GM12878 (cell line): ENCODE measurements around the gene HSF5. TPM values are rescaled to one million over a fixed set of nuclear protein-coding genes. Genes with fewer than 3 reads are reported as not detected.

ENCODE experiments used
- ATAC-seq: fragments of 200-7000 bp; cut with Tn5 transposase; 3 replicates; pipeline ENCODE4 v1.9.1; 2020; ENCODE audit warnings: mild to moderate bottlenecking, moderate library complexity
- BruUV-seq: library from RNA; stranded (reverse); fragments of 400-500 nt; replicated peaks from 2 replicates; lab custom pipeline; 2021; lab: Mats Ljungman, UMichigan
- CTCF ChIA-PET: fragments of 300-600 bp; sonication (Branson Sonifier 250); formaldehyde crosslinking; extraction: SDS; loops from one replicate; lab custom pipeline; 2021; ENCODE audit warnings: inconsistent platforms; lab: Yijun Ruan, JAX
- POLR2A ChIA-PET: fragments of 350-600 bp; formaldehyde crosslinking; extraction: SDS; loops from one replicate; lab custom pipeline; 2021; ENCODE audit warnings: inconsistent platforms; lab: Charles Lee
- RAD21 ChIA-PET: fragments of 300-600 bp; sonication (Branson Sonifier 250); formaldehyde crosslinking; loops from one replicate; lab custom pipeline; 2023; ENCODE audit warnings: antibody characterized with exemption; ENCODE audit not compliant: unreplicated experiment; lab: Charles Lee
- SMC1A ChIA-PET: fragments of 300-600 bp; sonication (Branson Sonifier 250); formaldehyde crosslinking; loops from one replicate; lab custom pipeline; 2023; ENCODE audit not compliant: unreplicated experiment, uncharacterized antibody; lab: Charles Lee
- DNase-seq: peaks from one replicate; pipeline ENCODE4 v3.0.0-alpha.2; 2011; ENCODE audit warnings: low read depth, low spot score
- FAIRE-seq: peaks from 3 replicates; lab custom pipeline; 2011; peaks lifted over from hg19 to GRCh38; lab: Jason Lieb, UNC
- H2AFZ ChIP-seq: 2 replicates; pipeline ENCODE4 v1.6.0; 2011; ENCODE audit warnings: low read depth, low read length, control low read depth; ENCODE audit not compliant: control insufficient read depth
- H3K27ac ChIP-seq: 2 replicates; pipeline ENCODE4 v1.5.1; 2011; ENCODE audit warnings: control low read depth; ENCODE audit not compliant: control insufficient read depth, insufficient read depth
- H3K27me3 ChIP-seq, 2 experiments: replicated peaks in 1 of 2; 2 replicates each; pipeline versions ENCODE4 v1.6.0 to v1.6.1; 2011; ENCODE audit warnings: low read length in 1 of 2; ENCODE audit not compliant: control insufficient read depth in 2 of 2, insufficient read depth in 2 of 2
- H3K36me3 ChIP-seq, 2 experiments: 2 replicates each; pipeline ENCODE4 v1.5.1; 2011; ENCODE audit warnings: low read length in 1 of 2; ENCODE audit not compliant: control insufficient read depth in 2 of 2, insufficient read depth in 2 of 2
- H3K4me1 ChIP-seq: 2 replicates; pipeline ENCODE4 v1.6.1; 2011; ENCODE audit warnings: mild to moderate bottlenecking, low read length, moderate library complexity, mixed read lengths; ENCODE audit not compliant: control insufficient read depth, insufficient read depth
- H3K4me2 ChIP-seq: 2 replicates; pipeline ENCODE4 v1.6.0; 2011; ENCODE audit warnings: control low read depth; ENCODE audit not compliant: control insufficient read depth, insufficient read depth
- H3K4me3 ChIP-seq: fragments of 200-600 bp; sonication (generic); 2 replicates; pipeline ENCODE4 v1.5.1; 2016
- H3K79me2 ChIP-seq: 2 replicates; pipeline ENCODE4 v1.6.0; 2011; ENCODE audit warnings: low read length; ENCODE audit not compliant: control insufficient read depth, insufficient read depth
- H3K9ac ChIP-seq: 2 replicates; pipeline ENCODE4 v1.8.0; 2011; ENCODE audit warnings: low read length, control low read depth, mixed read lengths; ENCODE audit not compliant: control insufficient read depth, insufficient read depth
- H3K9me3 ChIP-seq: replicated peaks from 3 replicates; pipeline ENCODE4 v1.5.1; 2011; ENCODE audit warnings: mild to moderate bottlenecking, low read length; ENCODE audit not compliant: control insufficient read depth, insufficient read depth
- H4K20me1 ChIP-seq: 2 replicates; pipeline ENCODE4 v1.6.0; 2011; ENCODE audit not compliant: control insufficient read depth, insufficient read depth
- CHD2 ChIP-seq: IDR thresholded peaks from 2 replicates; pipeline ENCODE4 v1.6.1; 2011; ENCODE audit warnings: low read depth, low read length, improper control_type of control experiment, borderline replicate concordance
- EP300 ChIP-seq, 2 experiments: fragments of 150-350 bp in 1 of 2; IDR thresholded peaks; 2 replicates each; pipeline ENCODE4 v1.6.1; 2011 to 2012; ENCODE audit warnings: low read depth in 2 of 2, low read length in 2 of 2, borderline replicate concordance in 1 of 2, improper control_type of control experiment in 1 of 2, inconsistent platforms in 1 of 2; ENCODE audit not compliant: control insufficient read depth in 1 of 2
- ESRRA ChIP-seq: IDR thresholded peaks from 2 replicates; pipeline ENCODE4 v1.6.1; 2012; ENCODE audit warnings: mild to moderate bottlenecking, low read length, improper control_type of control experiment
- ETV6 ChIP-seq, 2 experiments: fragments of 450-650 bp in 1 of 2; IDR thresholded peaks in 1 of 2; conservative IDR thresholded peaks in 1 of 2; 2 replicates each; pipeline ENCODE4 v1.6.1; 2014; ENCODE audit warnings: antibody characterized with exemption in 1 of 2, borderline replicate concordance in 1 of 2, low read depth in 1 of 2, mild to moderate bottlenecking in 1 of 2, moderate library complexity in 1 of 2
- HDAC2 ChIP-seq: fragments of 200-600 bp; sonication (generic); IDR thresholded peaks from 2 replicates; pipeline ENCODE4 v1.6.1; 2017
- IKZF2 ChIP-seq, 2 experiments: fragments of 450-650 bp; IDR thresholded peaks; 2 replicates each; pipeline ENCODE4 v1.6.1; 2017; ENCODE audit warnings: mild to moderate bottlenecking in 2 of 2, moderate library complexity in 2 of 2
- KLF5 ChIP-seq: fragments of 450-650 bp; IDR thresholded peaks from 2 replicates; pipeline ENCODE4 v1.6.1; 2014; ENCODE audit warnings: mild to moderate bottlenecking; ENCODE audit not compliant: partially characterized antibody
- NR2C1 ChIP-seq: fragments of 450-650 bp; IDR thresholded peaks from 2 replicates; pipeline ENCODE4 v1.6.1; 2017; ENCODE audit warnings: antibody characterized with exemption, mild to moderate bottlenecking, moderate library complexity
- NRF1 ChIP-seq: conservative IDR thresholded peaks from 2 replicates; pipeline ENCODE4 v1.6.1; 2011; ENCODE audit warnings: mild to moderate bottlenecking, low read depth, low read length, improper control_type of control experiment
- PBX3 ChIP-seq: IDR thresholded peaks from 2 replicates; pipeline ENCODE4 v1.6.1; 2011; ENCODE audit warnings: mild to moderate bottlenecking, low read depth, low read length, moderate library complexity; ENCODE audit not compliant: insufficient replicate concordance
- PKNOX1 ChIP-seq: fragments of 450-650 bp; IDR thresholded peaks from 2 replicates; pipeline ENCODE4 v1.6.1; 2016; ENCODE audit warnings: mild to moderate bottlenecking
- POLR2AphosphoS2 ChIP-seq: IDR thresholded peaks from 2 replicates; pipeline ENCODE4 v1.6.1; 2011; ENCODE audit warnings: low read depth, mild to moderate bottlenecking, low read length, improper control_type of control experiment, moderate library complexity
- POLR2AphosphoS5 ChIP-seq: IDR thresholded peaks from 2 replicates; pipeline ENCODE4 v1.6.1; 2011; ENCODE audit warnings: mild to moderate bottlenecking, low read length, inconsistent platforms
- RAD51 ChIP-seq: fragments of 450-650 bp; IDR thresholded peaks from 2 replicates; pipeline ENCODE4 v1.6.1; 2016; ENCODE audit warnings: moderate library complexity, mild to moderate bottlenecking, inconsistent platforms
- SRF ChIP-seq, 2 experiments: IDR thresholded peaks; 2 replicates each; pipeline ENCODE4 v1.6.1; 2011; ENCODE audit warnings: low read depth in 2 of 2, low read length in 2 of 2, mild to moderate bottlenecking in 1 of 2, moderate library complexity in 1 of 2
- SUPT20H ChIP-seq: IDR thresholded peaks from 2 replicates; pipeline ENCODE4 v1.6.1; 2011; ENCODE audit warnings: low read depth, mild to moderate bottlenecking, low read length, moderate library complexity, borderline replicate concordance; ENCODE audit not compliant: control insufficient read depth
- ZBTB40 ChIP-seq: fragments of 450-650 bp; IDR thresholded peaks from 2 replicates; pipeline ENCODE4 v1.6.1; 2016; ENCODE audit warnings: mild to moderate bottlenecking, moderate library complexity, borderline replicate concordance
- WGBS: methylation state at CpG from one replicate; pipeline ENCODE4 v1.1.6; 2016; ENCODE audit warnings: low lambda C conversion rate; ENCODE audit not compliant: insufficient replicate concordance, insufficient coverage; ENCODE audit errors: missing lambda C conversion rate; 5-methylcytosine and 5-hydroxymethylcytosine counted together
- in situ Hi-C: fragments of 300-500 bp; cut with MboI; formaldehyde crosslinking; loops from 9 replicates; pipeline ENCODE4 v1.14.3; 2018; ENCODE audit warnings: mixed read lengths
- intact Hi-C: fragments of 100-400 bp; cut with micrococcal nuclease; formaldehyde crosslinking; loops from one replicate; pipeline ENCODE4 v1.14.2; 2022; ENCODE audit not compliant: unreplicated experiment
- polyA plus RNA-seq, 11 experiments: library from polyadenylated mRNA; depleted of rRNA in 4 of 11; unstranded in 6 of 11; stranded (reverse) in 5 of 11; fragments of >200 nt; fragmentation: Nextera tagmentation in 4 of 11; fragmentation: Illumina TruSeq in 1 of 11; extraction: Ambion mirVana in 4 of 11; extraction: Trizol in 1 of 11; gene quantifications; 1 replicate in 1 of 11; 2 replicates in 10 of 11; pipeline versions ENCODE4 v1.2.1 to v1.2.3, GENCODE V29; 2011 to 2016; ENCODE audit warnings: inconsistent platforms in 2 of 11, missing spikeins in 2 of 11, low read depth in 1 of 11
- total RNA-seq, 4 experiments: library from RNA; depleted of rRNA in 3 of 4; stranded (reverse); fragments of >200 nt in 3 of 4; fragmentation: Illumina TruSeq in 1 of 4; extraction: Trizol in 1 of 4; gene quantifications; 2 replicates each; pipeline versions ENCODE4 v1.2.1 to v1.2.3, GENCODE V29; 2013 to 2021

Gene HSF5
- total and polyA plus RNA-seq, 10 of the 15 experiments (the other 5 are each of a cell fraction or from before 2014, with no cell fraction given): 0.02 to 0.18 (median 0.06) TPM; not detected in 4

GRCh38 chr17:58379511-58379824 is 108.7 kb downstream of the HSF5 start:
- H3K9ac ChIP-seq: no peak overlapping the region
- H3K4me1 ChIP-seq: peaks cover 19% of the 10 kb centered on the region
- POLR2A ChIA-PET: interaction anchor here (1.0 to 5.9 kb wide), 5 partner anchors 15 to 38 kb away, joined by 3 to 29 read pairs (median 3); partner anchors contain the start of genes RNF43 and SUPT4H1
- H3K27ac ChIP-seq: no peak overlapping the region
- intact Hi-C loops: no loop called here
- 52% methylated on average over 3 of the region's 3 CpGs for WGBS
- CTCF ChIA-PET: interaction anchor here (0.7 to 2.9 kb wide), 6 partner anchors 9 to 130 kb away, joined by 3 to 17 read pairs (median 4); partner anchors contain the start of gene RNF43
- no peaks in the 10 kb centered on the region for H4K20me1 ChIP-seq
- no peak overlapping the region for H2AFZ ChIP-seq
- ATAC-seq: no peak
- in situ Hi-C loops: no loop called here
- no peaks in the 10 kb centered on the region for H3K27me3 ChIP-seq
- FAIRE-seq: no peak
- BruUV-seq: no TSS peak
- H3K9me3 ChIP-seq: no peaks in the 10 kb centered on the region
- H3K4me2 ChIP-seq: no peak overlapping the region
- no peaks in the 10 kb centered on the region; a peak in 1 of 4 replicates for H3K36me3 ChIP-seq
- peaks cover 4% of the 10 kb centered on the region for H3K79me2 ChIP-seq
- no peak overlapping the region for H3K4me3 ChIP-seq
- DNase-seq: no peak
- SMC1A ChIA-PET: interaction anchor here (1.0 to 7.5 kb wide), 3 partner anchors 10 to 36 kb away, joined by 3 to 74 read pairs (median 3); partner anchors contain the start of gene RNF43
- RAD21 ChIA-PET: interaction anchor here (8.4 kb wide), 1 partner anchor 36 kb away, joined by 70 read pairs; the partner anchor contains the start of gene RNF43
- TF ChIP-seq POLR2AphosphoS2 (no peak), CHD2 (no peak), SUPT20H (no peak), IKZF2 (IDR thresholded peaks at IDR 0.05) (no peak), NR2C1 (no peak), RAD51 (no peak), POLR2AphosphoS5 (no peak), ETV6 (conservative IDR thresholded peaks at IDR 0.05 in 1 of 2, IDR thresholded peaks at IDR 0.05 in 1 of 2; ENCODE audit: borderline replicate concordance in 1 of 2, low read depth in 1 of 2) (no peak), ESRRA (no peak), NRF1 (no peak), SRF (IDR thresholded peaks at IDR 0.05; ENCODE audit: low read depth in 2 of 2, low read length in 2 of 2) (no peak), KLF5 (no peak), ZBTB40 (no peak), PBX3 (no peak), EP300 (IDR thresholded peaks at IDR 0.05; ENCODE audit: borderline replicate concordance in 1 of 2, control insufficient read depth in 1 of 2, low read depth in 2 of 2, low read length in 2 of 2) (no peak), PKNOX1 (no peak), HDAC2 (no peak)
